Neural cell (in vitro differentiated cells): Measurements from ENCODE around the gene VEGFD. TPM values are rescaled to one million over a fixed set of nuclear protein-coding genes. Genes with fewer than 3 reads are reported as not detected.

ENCODE experiments used
- H2AFZ ChIP-seq: fragments of 200-600, 300-800 bp; sonication (generic), shearing (Covaris generic); 2 replicates; pipeline ENCODE4 v1.6.0; 2014; ENCODE audit warnings: low read depth, mild to moderate bottlenecking, antibody characterized with exemption, low read length, moderate library complexity
- H3F3A ChIP-seq: fragments of 200-600 bp; shearing (Covaris generic); 2 replicates; pipeline ENCODE4 v1.6.1; 2016; ENCODE audit warnings: mild to moderate bottlenecking, moderate library complexity, mixed read lengths, antibody characterized with exemption, low read length; ENCODE audit not compliant: insufficient read depth, poor library complexity, severe bottlenecking
- H3K27ac ChIP-seq: fragments of 200-600, 300-800 bp; sonication (generic), shearing (Covaris generic); 2 replicates; pipeline ENCODE4 v1.5.1; 2014; ENCODE audit warnings: mild to moderate bottlenecking, low read length, moderate library complexity
- H3K27me3 ChIP-seq: fragments of 300-800, 200-600 bp; sonication (generic), shearing (Covaris generic); 2 replicates; pipeline ENCODE4 v1.6.0; 2014; ENCODE audit warnings: mild to moderate bottlenecking, low read depth, low read length, moderate library complexity; ENCODE audit not compliant: insufficient read depth
- H3K36me3 ChIP-seq: fragments of 300-800, 200-600 bp; sonication (generic), shearing (Covaris generic); 2 replicates; pipeline ENCODE4 v1.5.1; 2014; ENCODE audit warnings: mild to moderate bottlenecking, antibody characterized with exemption, low read length, moderate library complexity; ENCODE audit not compliant: insufficient read depth
- H3K4me2 ChIP-seq: fragments of 300-800, 200-600 bp; sonication (generic), shearing (Covaris generic); 2 replicates; pipeline ENCODE4 v1.6.0; 2014; ENCODE audit warnings: mild to moderate bottlenecking, low read length
- H3K4me3 ChIP-seq: fragments of 300-800, 200-600 bp; sonication (generic), shearing (Covaris generic); 2 replicates; pipeline ENCODE4 v1.5.1; 2014; ENCODE audit warnings: mild to moderate bottlenecking, low read length, moderate library complexity
- H3K79me2 ChIP-seq: fragments of 200-600 bp; shearing (Covaris generic); replicated peaks from 2 replicates; pipeline ENCODE4 v1.6.0; 2014; ENCODE audit warnings: mild to moderate bottlenecking, low read length, moderate library complexity; ENCODE audit not compliant: insufficient read depth
- H3K9ac ChIP-seq: fragments of 300-800, 200-600 bp; sonication (generic), shearing (Covaris generic); 2 replicates; pipeline ENCODE4 v1.6.1; 2016; ENCODE audit warnings: mild to moderate bottlenecking, low read length, mixed read lengths
- H3K9me2 ChIP-seq: fragments of 200-600 bp; shearing (Covaris generic); 2 replicates; pipeline ENCODE4 v1.6.1; 2016; ENCODE audit warnings: mild to moderate bottlenecking, low read length, mixed read lengths; ENCODE audit not compliant: insufficient read depth
- H3K9me3 ChIP-seq: fragments of 200-600, 300-800 bp; sonication (generic), shearing (Covaris generic); 2 replicates; pipeline ENCODE4 v1.6.1; 2016; ENCODE audit warnings: mild to moderate bottlenecking, mixed run types, low read length, moderate library complexity, mixed read lengths
- H4K20me1 ChIP-seq: fragments of 200-600 bp; shearing (Covaris generic); 2 replicates; pipeline ENCODE4 v1.6.1; 2016; ENCODE audit warnings: mild to moderate bottlenecking, mixed run types; ENCODE audit not compliant: insufficient read depth
- MXI1 ChIP-seq: fragments of 450-650 bp; conservative IDR thresholded peaks from 2 replicates; pipeline ENCODE4 v1.6.1; 2014; ENCODE audit warnings: antibody characterized with exemption, mild to moderate bottlenecking; ENCODE audit not compliant: poor library complexity, severe bottlenecking
- POLR2AphosphoS5 ChIP-seq: IDR thresholded peaks from 2 replicates; pipeline ENCODE4 v1.6.1; 2012
- TAF1 ChIP-seq: IDR thresholded peaks from 2 replicates; pipeline ENCODE4 v1.6.1; 2012; ENCODE audit warnings: low read depth
- polyA plus RNA-seq: library from polyadenylated mRNA; depleted of rRNA; stranded (reverse); fragments of >200 nt; gene quantifications from 2 replicates; pipeline ENCODE4 v1.2.3, GENCODE V29; 2014

VEGFD gene
- polyA plus RNA-seq, 1 donor from 2014 or later: not detected

- H3K27ac ChIP-seq: no peak overlapping the region
- H2AFZ ChIP-seq: no peak overlapping the region
- no peaks in the 10 kb centered on the region for H3K9me3 ChIP-seq
- no peak overlapping the region for H3K4me3 ChIP-seq
- H3F3A ChIP-seq: no peaks in the 10 kb centered on the region
- H3K27me3 ChIP-seq: no peaks in the 10 kb centered on the region
- H3K36me3 ChIP-seq: no peaks in the 10 kb centered on the region
- no peaks in the 10 kb centered on the region for H4K20me1 ChIP-seq
- H3K9me2 ChIP-seq: no peaks in the 10 kb centered on the region
- no peaks in the 10 kb centered on the region for H3K79me2 ChIP-seq
- H3K4me2 ChIP-seq: no peak overlapping the region
- H3K9ac ChIP-seq: no peak overlapping the region
- TF ChIP-seq MXI1: no peak
- TF ChIP-seq POLR2AphosphoS5: no peak
- no peak for TF ChIP-seq TAF1
Observed at GRCh38 chrX:15298201-15298600, 86.0 kb downstream of the VEGFD start.

Other genes with a start within 250 kb of the VEGFD start
- not detected in 2 replicates for gene ASB9, start 114.3 kb downstream of the VEGFD start, polyA plus RNA-seq
- not detected in 2 replicates for gene ASB11, start 68.8 kb downstream of the VEGFD start, polyA plus RNA-seq
- gene PIGA, start 48.9 kb downstream of the VEGFD start, polyA plus RNA-seq: 17.5 and 20.7 TPM in 2 replicates
- gene PIR, start 108.9 kb upstream of the VEGFD start, polyA plus RNA-seq: 0.81 and 1.2 TPM in 2 replicates
- gene BMX, start 116.4 kb upstream of the VEGFD start, polyA plus RNA-seq: not detected in 2 replicates
- 0.64 TPM in 1 of 2 replicates, not detected in the other for gene ACE2, start 216.5 kb upstream of the VEGFD start, polyA plus RNA-seq